GM18526 (cell line): ENCODE measurements around the gene GALNT11.

Experiments
- POLR2A ChIP-seq: IDR thresholded peaks from 3 replicates; pipeline ENCODE4 v1.6.1; 2011; ENCODE audit not compliant: insufficient read length; ENCODE audit errors: extremely low read depth

The GALNT11 gene

GRCh38 chr7:152108359-152108758, 82.9 kb downstream of the GALNT11 start:
- TF ChIP-seq POLR2A: no peak

DNA sequence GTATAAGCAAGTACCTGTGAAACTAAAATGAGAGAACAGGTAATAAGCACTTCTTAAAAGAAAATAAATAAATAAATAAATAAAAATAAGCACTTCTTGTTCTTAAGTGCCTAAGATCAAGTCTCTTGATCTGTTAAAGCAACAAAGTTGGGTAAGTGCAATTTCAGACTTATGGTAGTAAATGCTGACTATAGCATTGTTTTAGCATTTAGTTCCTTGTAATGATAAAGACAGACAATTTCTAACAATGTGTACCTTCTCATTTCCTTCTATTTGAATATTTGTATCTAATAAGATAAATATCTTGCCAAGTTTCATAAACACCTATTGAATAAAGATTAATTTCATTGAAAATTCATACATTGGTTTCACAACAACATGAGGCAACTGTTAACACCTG, 87.4 kb downstream of the GALNT11 start:
- no peak for TF ChIP-seq POLR2A

GRCh38 chr7:152115021-152115718, 89.7 kb downstream of the GALNT11 start:
- TF ChIP-seq POLR2A: no peak

DNA sequence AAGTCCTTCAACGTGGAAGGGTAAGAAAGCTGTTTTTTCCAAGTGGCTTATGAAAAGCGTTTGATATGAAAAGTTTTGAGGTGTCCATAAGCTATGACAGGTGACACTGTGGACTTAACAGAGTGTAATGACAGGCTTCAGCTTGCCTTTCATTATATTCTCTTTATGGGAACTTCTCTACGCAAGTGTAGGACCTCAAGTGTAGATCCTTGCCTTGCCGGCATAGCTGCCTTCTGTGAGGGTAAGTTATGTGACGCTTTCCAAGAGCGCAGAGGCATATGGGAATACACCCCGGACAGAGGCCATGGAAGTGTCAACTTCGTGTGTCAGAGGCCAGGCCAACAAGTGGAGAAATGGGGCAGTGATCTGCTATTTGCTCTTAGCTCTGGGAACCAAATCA, 91.9 kb downstream of the GALNT11 start:
- no peak for TF ChIP-seq POLR2A

- no peak for TF ChIP-seq POLR2A
These were observed 94.7 kb downstream of the GALNT11 start for GRCh38 chr7:152120210-152120609.

- TF ChIP-seq POLR2A: no peak
These were observed 95.3 kb downstream of the GALNT11 start for GRCh38 chr7:152120776-152121175.

GRCh38 chr7:152121432-152121831, 96.0 kb downstream of the GALNT11 start:
- TF ChIP-seq POLR2A: no peak

- no peak for TF ChIP-seq POLR2A
These were observed 97.1 kb downstream of the GALNT11 start for GRCh38 chr7:152122540-152122939.

DNA sequence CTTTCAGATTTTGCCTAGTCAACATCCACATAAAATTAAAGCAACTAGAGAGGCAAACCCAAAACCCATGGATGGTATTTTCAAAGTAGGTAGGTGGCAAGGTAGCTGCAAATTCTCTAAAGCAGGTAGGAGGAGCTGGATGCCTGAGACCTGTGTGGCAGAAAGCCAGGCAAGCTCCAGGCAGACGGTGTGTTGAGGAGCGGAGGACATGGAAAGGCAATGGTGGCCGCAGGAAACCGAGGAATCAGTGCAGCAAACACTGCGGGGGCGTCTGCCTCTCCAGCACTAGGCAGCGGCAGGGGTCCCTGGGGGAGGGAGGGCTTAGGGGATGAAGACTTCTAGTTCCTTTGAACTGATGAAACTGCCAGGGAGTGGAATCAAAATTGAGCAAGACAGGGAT, 101.3 kb downstream of the GALNT11 start:
- TF ChIP-seq POLR2A: no peak

GRCh38 chr7:152127229-152127628, 101.8 kb downstream of the GALNT11 start:
- no peak for TF ChIP-seq POLR2A

GRCh38 chr7:152128252-152128651, 102.8 kb downstream of the GALNT11 start:
- TF ChIP-seq POLR2A: no peak

DNA sequence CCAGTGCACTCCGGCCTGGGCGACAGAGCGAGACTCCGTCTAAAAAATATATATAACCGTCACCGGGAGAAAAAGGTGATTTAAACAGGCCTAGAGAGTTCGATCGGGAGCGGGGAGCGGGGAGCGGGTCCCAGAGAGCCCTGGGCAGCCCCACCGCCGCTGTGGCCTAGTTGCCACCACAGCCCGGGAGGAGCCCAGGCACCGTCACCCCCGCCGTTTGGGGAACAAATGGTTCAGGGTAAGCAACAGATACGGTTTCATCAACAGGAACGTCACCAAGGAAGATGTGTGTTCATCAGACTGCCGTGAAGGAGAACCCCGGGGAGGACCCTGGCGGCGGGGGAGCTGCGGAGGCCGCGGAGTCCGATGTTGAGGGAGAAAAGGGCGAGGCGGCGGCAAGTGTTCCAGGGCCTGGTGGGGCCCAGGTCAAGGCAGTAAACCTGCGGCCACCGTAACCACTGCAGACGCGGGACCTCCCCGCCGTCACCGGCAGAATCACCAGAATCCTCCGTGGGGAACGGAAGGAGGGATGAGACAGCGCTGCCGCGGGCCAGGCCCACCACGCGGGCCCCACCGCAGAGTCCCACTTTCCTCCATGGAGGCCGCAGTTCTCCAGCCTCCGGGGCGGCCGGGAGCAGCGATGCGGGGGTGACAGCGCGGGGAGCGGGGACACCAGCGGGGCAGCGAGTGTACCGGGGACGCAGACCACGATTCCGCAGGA, 103.4 kb downstream of the GALNT11 start:
- TF ChIP-seq POLR2A: no peak

DNA sequence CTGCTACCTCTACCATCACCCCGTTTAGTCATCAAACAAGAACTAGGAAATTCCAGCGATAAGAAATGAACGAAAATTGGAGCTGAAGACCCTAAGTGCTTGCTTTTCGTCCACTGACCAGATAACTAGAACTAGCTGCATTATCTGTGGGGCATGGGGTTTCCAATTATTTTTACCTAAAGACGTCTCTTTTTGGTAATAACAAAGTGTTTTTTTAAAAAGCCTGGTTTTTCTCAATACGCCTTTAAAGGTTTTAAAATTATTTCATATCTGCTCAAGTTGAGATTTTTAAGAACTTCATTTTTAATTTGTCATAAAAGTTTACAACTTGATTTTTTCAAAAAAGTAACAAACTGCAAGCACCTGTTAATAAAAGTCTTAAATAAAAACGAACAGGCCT, 104.2 kb downstream of the GALNT11 start:
- TF ChIP-seq POLR2A: no peak

DNA sequence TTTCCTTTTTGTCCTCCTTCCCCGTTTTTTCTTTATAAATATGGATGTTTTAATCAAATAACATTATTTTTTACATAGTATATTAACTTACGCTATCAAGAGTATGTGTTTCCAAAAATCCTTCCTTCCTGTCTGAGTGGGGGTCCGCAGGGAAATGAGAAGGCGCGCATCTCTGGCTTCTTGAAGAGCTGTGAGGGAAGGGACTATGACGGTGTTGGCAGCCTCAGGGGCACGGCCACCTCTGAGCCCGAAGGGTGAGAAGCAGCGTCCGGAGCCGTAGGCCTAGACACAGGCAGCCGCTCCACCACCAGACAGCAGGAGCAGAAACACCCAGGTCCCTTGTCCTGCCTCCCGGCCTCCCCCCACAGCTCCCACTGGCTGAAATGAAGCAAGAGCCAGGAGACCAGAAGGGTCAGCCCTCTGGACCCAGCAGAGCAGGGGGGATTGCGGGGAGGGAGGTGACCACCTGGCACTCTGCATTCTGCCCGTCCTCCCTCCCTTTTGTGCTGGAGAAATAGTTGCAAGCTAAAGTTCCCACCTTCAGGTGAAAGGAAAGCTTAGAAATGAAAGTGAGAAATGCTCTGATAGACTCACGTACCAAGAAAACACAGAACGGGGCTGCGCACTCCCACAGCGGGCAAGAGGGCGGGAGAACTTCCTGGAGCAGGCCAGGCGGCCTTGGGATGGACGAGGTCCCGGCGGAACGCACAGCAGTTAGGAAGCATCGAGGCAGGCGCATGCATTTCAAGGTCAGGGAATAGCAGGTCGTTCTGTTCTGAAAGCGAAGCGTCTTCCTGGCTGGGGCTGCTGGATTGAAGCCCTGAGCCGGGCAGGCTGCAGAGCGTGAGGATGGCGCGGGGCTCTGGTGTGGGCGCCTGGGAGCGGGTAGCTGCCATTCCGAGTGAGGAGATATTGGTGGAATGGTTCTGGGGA, 105.5 kb downstream of the GALNT11 start:
- no peak for TF ChIP-seq POLR2A

GRCh38 chr7:152131981-152132494, 106.6 kb downstream of the GALNT11 start:
- no peak for TF ChIP-seq POLR2A
